Measurements from ENCODE around the gene GATAD2A.

The GATAD2A gene

GRCh38 chr19:19426799-19427198 lies 21.3 kb downstream of the GATAD2A start:
- TF ChIP-seq GATA3 (IDR thresholded peaks at IDR 0.05; ENCODE audit: low read depth, low read length) (no peak), GATA2 (IDR thresholded peaks at IDR 0.05; ENCODE audit: low read depth, low read length) (no peak)

GRCh38 chr19:19427302-19427701 lies 21.8 kb downstream of the GATAD2A start:
- no peak for TF ChIP-seq GATA3 (IDR thresholded peaks at IDR 0.05; ENCODE audit: low read depth, low read length)
- TF ChIP-seq GATA2 (IDR thresholded peaks at IDR 0.05; ENCODE audit: low read depth, low read length): no peak

GRCh38 chr19:19427944-19428343 lies 22.5 kb downstream of the GATAD2A start:
- TF ChIP-seq GATA3 (IDR thresholded peaks at IDR 0.05; ENCODE audit: low read depth, low read length): no peak
- no peak for TF ChIP-seq GATA2 (IDR thresholded peaks at IDR 0.05; ENCODE audit: low read depth, low read length)

DNA sequence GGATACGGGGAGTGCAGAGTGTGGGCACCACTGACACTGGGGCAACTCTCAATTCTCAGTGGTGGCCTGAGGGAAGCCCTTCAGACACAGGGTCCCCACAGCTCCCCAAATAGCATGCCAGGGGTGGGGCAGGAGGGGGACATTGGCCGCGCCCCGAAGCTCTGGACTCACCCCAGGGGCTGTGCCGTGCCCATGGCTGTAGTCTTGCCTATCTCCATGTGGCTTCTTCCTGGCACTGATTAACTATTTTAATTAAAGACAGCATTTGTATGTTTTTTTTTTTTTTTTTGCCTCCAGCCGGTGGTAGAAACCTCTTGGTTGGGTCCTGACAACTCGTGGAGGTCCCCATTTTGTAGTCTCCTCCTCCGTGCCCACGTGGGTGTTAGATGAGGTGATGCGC lies 23.3 kb downstream of the GATAD2A start:
- TF ChIP-seq GATA2 (IDR thresholded peaks at IDR 0.05; ENCODE audit: low read depth, low read length) (no peak), GATA3 (IDR thresholded peaks at IDR 0.05; ENCODE audit: low read depth, low read length) (no peak)

DNA sequence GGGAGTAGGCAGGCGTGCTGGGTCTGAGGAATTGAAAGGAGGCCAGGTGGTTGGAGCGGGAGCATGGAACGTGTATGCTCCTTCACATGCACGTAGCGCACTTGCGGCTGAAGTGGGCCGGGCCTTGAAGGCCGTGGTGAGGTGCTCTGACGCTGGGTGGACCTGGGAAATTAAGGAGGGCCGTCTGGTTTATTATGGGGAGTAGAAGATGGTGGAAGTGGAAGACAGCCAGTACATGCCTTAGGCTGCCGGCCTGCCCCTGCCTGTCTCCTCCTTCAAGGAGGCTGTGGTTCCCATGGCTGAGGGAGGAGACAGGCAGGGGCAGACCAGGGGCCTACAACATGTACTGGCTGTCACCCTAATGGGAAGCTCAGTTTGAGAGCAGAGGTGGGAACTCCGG lies 23.9 kb downstream of the GATAD2A start:
- TF ChIP-seq GATA3 (IDR thresholded peaks at IDR 0.05; ENCODE audit: low read depth, low read length) (no peak), GATA2 (IDR thresholded peaks at IDR 0.05; ENCODE audit: low read depth, low read length) (no peak)

DNA sequence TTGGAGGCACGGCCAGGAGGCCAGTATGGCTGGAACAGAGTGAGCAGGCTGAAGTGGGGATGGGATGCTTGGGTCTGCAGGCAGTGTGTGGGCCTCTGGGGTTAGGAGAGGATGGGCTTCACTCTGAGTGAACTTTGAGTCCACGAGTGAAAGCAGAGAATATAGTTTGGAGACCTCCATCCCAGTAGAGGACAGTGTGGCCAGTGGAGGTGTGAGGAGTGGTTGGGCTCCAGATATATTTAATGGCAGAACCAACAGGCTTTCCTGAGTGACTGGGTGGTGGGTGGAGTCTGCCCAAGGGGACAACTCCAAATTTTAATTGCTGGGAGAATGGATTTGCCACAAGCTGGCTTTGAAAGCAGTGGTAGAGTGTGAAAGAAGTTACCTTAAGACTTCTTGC lies 27.3 kb downstream of the GATAD2A start:
- TF ChIP-seq GATA2 (IDR thresholded peaks at IDR 0.05; ENCODE audit: low read depth, low read length): no peak

DNA sequence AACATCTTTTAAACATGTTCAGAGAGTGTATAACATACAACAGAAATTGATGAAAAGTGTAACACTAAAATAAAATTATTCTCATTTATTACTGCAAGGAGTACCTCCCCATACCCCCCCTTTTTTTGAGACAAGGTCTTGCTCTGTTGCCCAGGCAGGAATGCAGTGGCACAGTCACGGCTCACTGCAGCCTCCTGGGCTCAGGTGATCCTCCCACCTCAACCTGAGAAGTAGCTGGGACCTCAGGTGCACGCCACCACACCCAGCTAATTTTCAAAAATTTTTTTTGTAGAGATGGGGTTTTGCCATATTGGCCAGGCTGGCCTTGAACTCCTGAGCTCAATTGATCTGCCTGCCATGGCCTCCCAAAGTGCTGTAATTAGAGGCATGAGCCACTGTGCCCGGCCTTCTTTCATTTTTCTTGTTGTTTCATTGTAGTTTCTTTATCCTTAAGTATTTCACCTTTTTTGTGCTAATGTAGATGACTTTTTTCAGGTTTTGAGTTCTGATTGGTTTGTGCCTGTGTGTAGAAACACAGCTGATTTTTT lies 28.3 kb downstream of the GATAD2A start:
- TF ChIP-seq GATA3 (IDR thresholded peaks at IDR 0.05; ENCODE audit: low read depth, low read length): no peak
- TF ChIP-seq GATA2 (IDR thresholded peaks at IDR 0.05; ENCODE audit: low read depth, low read length): no peak

DNA sequence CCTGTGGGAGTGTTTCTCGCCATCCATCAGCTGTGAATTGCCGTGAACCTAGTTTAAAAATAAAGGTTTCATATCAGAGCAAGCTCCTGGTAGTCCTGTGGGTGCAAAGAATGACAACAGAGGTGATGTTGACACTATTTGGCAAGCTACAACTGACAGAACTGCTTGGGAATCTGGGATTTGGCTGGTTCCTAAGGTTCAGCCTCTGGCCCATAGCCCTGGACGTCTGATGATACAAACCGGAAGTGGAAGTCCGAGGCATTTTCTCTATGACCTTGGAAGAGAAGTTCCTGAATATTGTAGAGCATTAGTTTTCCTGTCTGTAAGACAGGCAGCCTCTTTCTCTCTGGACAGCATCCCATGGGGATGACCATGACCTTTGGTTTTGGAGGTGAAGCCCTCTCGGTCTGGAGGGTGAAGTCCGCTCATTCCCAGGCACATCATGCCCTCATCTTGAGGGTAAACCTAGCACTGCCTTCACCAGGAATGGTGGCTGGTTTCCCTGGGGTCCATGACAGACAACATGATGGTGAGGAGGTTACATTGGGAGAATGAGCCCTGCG lies 29.1 kb downstream of the GATAD2A start:
- no peak for TF ChIP-seq GATA2 (IDR thresholded peaks at IDR 0.05; ENCODE audit: low read depth, low read length)
- no peak for TF ChIP-seq GATA3 (IDR thresholded peaks at IDR 0.05; ENCODE audit: low read depth, low read length)

DNA sequence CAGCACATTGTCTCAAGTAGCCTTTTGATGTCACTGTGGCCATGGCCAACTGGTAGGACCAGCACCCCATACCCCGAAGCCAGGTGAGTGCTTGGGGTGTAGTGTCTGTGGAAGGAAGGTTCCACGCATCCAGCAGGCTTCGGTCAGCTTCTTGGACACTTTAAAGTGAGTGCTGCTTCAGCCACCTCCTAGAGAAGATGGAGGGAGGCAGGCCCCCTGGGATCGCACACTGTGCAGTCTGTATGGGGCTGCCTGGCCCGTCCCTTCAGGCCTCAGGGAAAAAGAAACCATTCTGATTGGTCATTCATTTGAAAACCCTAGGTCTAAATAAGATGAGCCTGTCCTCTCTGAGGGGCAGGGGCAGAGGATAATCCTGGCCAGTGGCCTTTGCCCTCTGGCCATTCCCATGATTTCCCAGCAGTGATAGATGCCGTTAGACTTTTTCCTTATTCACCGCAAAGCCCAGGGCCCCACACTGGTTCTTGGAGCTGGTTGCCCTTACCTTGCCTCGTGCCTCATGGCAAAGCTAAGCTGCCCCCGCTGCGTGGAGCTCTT lies 30.7 kb downstream of the GATAD2A start:
- no peak for TF ChIP-seq GATA2 (IDR thresholded peaks at IDR 0.05; ENCODE audit: low read depth, low read length)
- no peak for TF ChIP-seq GATA3 (IDR thresholded peaks at IDR 0.05; ENCODE audit: low read depth, low read length)

GRCh38 chr19:19438366-19439175 lies 33.1 kb downstream of the GATAD2A start:
- no peak for TF ChIP-seq GATA3 (IDR thresholded peaks at IDR 0.05; ENCODE audit: low read depth, low read length)
- TF ChIP-seq GATA2 (IDR thresholded peaks at IDR 0.05; ENCODE audit: low read depth, low read length): no peak

DNA sequence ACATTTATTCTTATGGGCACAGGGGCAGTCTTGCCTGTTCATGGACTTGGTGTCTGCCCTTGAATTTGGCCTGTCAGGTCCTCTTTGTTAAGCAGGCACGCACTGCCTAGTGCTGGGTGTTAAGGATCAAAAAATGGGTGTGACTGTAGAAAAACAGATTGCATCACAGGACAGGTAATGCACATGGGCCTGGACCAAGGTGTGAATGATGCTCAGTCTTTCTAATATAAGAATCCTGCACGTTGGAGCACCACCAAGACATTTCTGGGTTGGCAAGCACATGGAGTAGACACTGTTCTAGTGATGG lies 33.7 kb downstream of the GATAD2A start:
- TF ChIP-seq GATA2 (IDR thresholded peaks at IDR 0.05; ENCODE audit: low read depth, low read length): no peak
- TF ChIP-seq GATA3 (IDR thresholded peaks at IDR 0.05; ENCODE audit: low read depth, low read length): no peak

GRCh38 chr19:19443283-19443682 lies 37.8 kb downstream of the GATAD2A start:
- TF ChIP-seq GATA2 (IDR thresholded peaks at IDR 0.05; ENCODE audit: low read depth, low read length) (no peak), GATA3 (IDR thresholded peaks at IDR 0.05; ENCODE audit: low read depth, low read length) (no peak)

DNA sequence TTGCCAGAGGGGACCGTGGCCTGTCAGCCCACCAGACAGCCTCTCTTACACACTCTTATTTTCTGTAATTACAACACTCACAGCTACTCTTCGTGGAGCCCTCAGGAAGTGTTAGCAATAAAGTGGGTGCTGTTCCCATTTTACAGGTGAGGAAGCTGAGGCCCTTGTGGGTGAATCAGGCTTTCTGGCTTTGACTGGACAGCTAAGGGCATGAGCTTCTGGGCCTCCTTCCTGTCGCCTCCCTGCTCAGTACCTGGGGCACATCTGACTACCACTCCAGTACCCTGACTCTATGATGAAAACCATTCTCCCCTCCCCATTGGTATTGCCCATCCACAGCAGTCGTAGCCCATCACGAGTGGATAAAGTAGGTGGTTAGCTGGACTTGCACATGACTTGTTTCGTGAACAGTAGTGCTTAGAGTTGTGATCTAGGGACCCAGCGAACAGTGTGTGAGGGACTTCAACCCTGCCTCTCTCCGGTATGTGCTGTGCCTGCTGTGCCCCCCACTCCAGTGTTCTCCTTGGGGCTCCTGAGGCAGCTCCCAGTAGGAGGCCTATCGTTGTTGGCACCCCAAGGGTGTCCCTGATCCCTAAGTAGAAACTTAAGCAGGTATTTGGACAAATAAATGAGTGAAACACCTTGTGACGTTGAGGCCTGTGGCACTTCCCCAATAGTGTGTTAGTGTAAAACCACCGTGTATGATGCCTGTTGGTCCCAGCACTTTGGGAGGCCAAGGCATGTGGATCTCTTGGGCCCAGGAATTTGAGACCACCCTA lies 38.6 kb downstream of the GATAD2A start:
- TF ChIP-seq GATA2 (IDR thresholded peaks at IDR 0.05; ENCODE audit: low read depth, low read length): no peak
- no peak for TF ChIP-seq GATA3 (IDR thresholded peaks at IDR 0.05; ENCODE audit: low read depth, low read length)

DNA sequence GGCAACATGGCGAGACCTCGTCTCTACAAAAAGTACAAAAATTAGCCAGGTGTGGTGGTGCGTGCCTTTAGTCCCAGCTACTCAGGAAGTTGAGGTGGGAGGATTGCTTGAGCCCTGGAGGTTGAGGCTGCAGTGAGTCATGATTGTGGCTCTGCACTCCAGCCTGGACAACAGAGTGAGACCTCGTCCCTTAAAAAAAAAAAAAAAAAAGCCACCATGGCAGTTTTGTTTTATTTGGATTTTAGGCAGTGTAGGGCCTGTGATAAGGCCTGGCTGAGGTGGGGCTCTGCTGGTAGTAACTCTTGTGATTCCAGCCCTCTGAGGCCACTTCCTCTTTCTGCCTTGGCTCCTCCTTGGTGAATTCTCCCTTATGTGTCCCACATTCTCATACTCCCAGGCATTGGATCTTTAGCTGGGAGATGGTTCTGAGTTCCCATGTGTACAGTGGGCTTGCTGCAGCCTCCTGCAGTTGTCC lies 39.2 kb downstream of the GATAD2A start:
- TF ChIP-seq GATA3 (IDR thresholded peaks at IDR 0.05; ENCODE audit: low read depth, low read length) (no peak), GATA2 (IDR thresholded peaks at IDR 0.05; ENCODE audit: low read depth, low read length) (no peak)

Data from SH-SY5Y (cell line).